ENCODE data around the gene PPP3CA.

The PPP3CA gene

GRCh38 chr4:101050837-101051205 is 296.5 kb downstream of the PPP3CA start:
- DNase-seq (ENCODE audit: low read depth in 2 of 2), result no peak

GRCh38 chr4:101050088-101050836 is 297.1 kb downstream of the PPP3CA start:
- DNase-seq (ENCODE audit: low read depth in 2 of 2), result no peak

DNA sequence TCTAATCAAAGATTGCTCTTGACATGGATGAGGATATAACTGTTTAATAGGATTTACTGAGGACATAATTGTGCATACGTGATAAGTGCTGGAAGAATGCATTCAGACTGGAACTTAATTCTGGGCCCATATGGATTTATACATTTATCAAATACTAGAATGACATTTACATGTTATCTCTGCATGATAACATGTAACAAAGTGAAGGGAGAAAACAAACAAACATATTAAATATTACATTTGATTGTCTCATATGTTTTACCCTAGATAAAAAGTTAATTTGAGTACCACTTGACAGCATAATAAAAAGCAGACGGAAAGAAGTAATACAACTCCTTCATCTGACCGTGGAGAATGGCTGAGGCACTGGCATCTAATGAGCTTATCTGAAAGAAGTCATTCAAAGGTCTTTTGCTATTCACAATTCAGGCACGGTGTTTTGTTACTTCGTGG is 297.8 kb downstream of the PPP3CA start:
- DNase-seq (ENCODE audit: low read depth in 2 of 2), result no peak

- no peak for DNase-seq (ENCODE audit: low read depth in 2 of 2)
These were observed 302.6 kb downstream of the PPP3CA start for GRCh38 chr4:101044766-101045165.

GRCh38 chr4:101042847-101043246 is 304.5 kb downstream of the PPP3CA start:
- DNase-seq (ENCODE audit: low read depth in 2 of 2), result no peak

- no peak for DNase-seq (ENCODE audit: low read depth in 2 of 2)
These were observed 306.6 kb downstream of the PPP3CA start for GRCh38 chr4:101040776-101041175.

- DNase-seq (ENCODE audit: low read depth in 2 of 2), result no peak
These were observed 308.0 kb downstream of the PPP3CA start for GRCh38 chr4:101039367-101039766.

DNA sequence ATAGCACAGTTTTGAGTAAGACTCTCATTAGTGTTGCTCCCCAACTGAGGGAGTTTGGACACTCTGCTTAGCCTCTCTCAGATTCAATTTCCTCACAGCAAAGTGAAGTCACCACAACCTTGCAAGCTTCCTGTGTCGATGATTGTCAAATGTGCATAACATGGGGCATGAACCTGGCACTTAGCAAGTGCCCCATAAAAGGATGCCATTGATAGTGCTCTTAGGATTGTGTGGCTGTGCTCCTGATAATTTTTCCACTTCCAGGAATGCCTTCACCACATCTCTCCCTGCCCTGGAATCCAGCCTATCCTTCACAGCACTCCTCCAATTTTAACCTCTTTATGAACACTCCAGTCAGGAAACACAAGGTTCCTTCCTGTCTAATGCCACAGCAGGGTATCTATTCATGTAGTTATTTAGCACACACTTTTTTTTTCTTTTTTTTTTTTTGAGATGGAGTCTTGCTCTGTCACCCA is 309.4 kb downstream of the PPP3CA start:
- DNase-seq (ENCODE audit: low read depth in 2 of 2), result no peak

DNA sequence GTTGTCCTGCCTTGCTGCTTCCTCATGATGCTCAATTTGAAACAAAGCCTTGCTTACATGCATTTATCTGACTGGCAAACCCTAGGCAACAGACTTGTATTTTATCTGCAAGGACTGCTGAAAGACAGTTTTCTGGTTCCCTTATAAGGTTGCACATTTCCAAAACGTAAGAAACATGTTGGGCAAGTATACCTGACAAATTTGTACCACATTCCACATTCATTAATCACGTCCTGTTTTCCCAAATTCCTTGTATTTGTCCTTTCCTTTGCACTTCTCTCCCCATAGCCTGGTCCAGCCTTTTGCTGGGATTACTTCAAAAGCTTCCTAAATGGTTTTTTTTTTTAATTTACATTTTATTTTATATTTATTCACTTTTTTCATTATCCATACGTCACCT is 310.1 kb downstream of the PPP3CA start:
- no peak for DNase-seq (ENCODE audit: low read depth in 2 of 2)

DNA sequence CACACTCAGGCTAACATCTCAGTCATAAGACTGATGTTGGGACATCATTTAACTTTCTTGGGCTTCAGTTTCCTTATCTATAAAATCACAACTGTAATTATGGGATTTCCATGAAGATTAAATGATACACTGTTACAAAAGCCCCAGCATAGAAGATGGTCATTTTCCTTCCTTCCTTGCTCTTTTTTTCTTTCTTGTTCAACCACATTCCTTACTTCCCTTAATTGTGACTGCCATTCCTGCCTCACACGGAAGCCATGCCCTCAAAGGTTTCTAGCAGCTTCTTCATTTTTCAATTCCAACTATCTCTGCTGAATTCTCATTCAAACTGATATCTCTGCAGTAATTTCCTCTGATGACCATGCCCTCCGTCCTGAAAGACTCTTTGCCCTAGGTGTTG is 311.8 kb downstream of the PPP3CA start:
- DNase-seq (ENCODE audit: low read depth in 2 of 2), result no peak

GRCh38 chr4:101033986-101034385 is 313.3 kb downstream of the PPP3CA start:
- DNase-seq (ENCODE audit: low read depth in 2 of 2), result no peak

DNA sequence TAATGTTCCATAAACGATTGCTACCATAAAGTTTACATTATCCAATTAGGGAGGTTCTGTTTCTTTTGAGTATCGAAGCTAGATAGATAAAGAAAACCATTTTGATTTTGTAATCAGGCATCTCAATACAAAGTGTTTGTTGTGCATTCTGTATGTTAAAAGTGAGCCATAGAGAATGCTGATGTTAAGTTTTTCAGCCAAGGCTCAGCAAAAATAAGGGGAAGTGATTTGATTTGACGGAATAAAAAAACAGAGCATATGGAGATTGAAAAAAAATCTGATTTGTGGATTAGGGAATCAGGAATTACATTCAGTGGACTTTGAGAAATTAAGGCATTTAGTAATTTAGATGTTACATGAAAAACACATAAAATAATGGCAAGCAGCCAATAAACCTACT is 314.8 kb downstream of the PPP3CA start:
- no peak for DNase-seq (ENCODE audit: low read depth in 2 of 2)

GRCh38 chr4:101031971-101032370 is 315.4 kb downstream of the PPP3CA start:
- DNase-seq (ENCODE audit: low read depth in 2 of 2), result no peak

GRCh38 chr4:101028886-101029285 is 318.4 kb downstream of the PPP3CA start:
- no peak for DNase-seq (ENCODE audit: low read depth in 2 of 2)

DNA sequence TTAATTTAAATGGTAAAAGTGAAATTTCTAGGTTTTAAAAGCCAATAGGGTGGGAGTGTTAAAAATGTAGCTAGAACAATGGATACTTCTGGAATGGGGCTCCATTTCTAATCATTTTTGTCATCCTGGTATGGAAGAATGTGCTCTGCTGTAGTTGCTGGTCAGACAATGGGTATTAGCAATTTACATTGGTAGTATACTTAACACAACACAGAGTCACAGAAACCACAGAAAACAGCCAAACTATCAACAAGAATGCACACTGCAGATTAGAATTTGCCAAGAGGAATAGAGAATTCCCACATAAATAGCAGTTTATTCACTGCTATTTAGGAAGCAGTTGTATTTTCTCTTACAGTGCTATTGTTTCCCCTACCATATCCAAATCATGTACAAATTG is 319.6 kb downstream of the PPP3CA start:
- DNase-seq (ENCODE audit: low read depth in 2 of 2), result no peak

DNA sequence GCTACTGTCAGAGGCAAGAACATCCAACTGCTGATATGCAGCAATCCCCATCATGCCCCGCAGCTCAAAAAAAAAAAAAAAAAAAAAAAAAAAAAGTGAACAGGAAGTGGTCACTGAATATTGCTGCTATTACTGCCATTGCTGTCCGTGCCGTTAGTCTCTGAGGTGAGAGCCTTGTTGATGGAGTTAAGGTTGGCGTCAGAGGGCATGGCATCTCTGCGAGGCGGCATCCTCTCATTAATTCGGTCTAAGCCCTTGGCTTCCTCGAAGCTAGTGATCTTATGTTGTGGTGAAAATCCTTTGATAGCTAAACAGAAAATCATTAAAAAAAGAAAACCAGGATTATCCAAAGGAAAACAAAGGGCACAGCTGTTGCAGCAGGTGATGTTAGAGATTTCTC is 321.6 kb downstream of the PPP3CA start:
- DNase-seq (ENCODE audit: low read depth in 2 of 2), result no peak

GRCh38 chr4:101022151-101023024 is 324.9 kb downstream of the PPP3CA start:
- DNase-seq (ENCODE audit: low read depth in 2 of 2), result no peak

DNA sequence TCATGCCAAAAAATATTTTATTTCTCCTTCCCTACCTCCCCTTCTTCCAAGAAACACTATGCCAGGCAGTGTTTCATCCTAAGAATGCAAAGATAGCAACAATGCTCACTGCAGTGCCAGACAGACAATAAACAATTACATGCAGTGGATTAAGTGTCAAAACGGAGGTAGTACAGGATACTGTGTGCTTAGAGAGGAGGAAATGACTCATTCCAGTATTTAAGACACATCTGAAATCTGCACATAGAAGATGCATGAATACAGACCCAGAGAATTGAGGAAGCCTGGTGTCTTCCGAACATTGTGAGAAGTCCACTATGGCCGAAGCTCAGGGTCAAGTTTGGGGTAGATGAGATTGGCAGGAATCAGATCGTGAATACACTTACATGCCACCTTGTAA is 326.4 kb downstream of the PPP3CA start:
- no peak for DNase-seq (ENCODE audit: low read depth in 2 of 2)

- DNase-seq (ENCODE audit: low read depth in 2 of 2), result no peak
These were observed 327.4 kb downstream of the PPP3CA start for GRCh38 chr4:101019941-101020401.

DNA sequence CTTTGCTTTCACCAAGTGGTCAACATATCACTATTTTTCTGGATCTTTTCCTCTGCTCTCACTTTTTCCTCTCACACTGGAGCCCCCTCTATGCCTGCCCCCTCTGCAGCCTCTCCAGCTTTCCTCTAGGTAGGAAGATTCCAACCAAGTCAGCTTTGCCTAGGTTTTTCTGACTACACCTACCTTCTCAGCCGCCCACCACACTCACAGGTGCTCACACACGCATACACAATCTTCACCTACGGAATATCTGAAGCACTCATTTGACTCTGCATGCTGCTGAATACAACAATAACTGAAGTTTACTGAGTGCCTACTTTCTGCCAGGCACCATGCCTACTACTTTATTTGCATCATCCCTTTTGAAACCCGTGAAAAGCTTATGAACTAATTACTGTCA is 328.0 kb downstream of the PPP3CA start:
- DNase-seq (ENCODE audit: low read depth in 2 of 2), result no peak

- no peak for DNase-seq (ENCODE audit: low read depth in 2 of 2)
These were observed 328.5 kb downstream of the PPP3CA start for GRCh38 chr4:101018836-101019235.

GRCh38 chr4:101014417-101014816 is 332.9 kb downstream of the PPP3CA start:
- DNase-seq (ENCODE audit: low read depth in 2 of 2), result no peak

- no peak for DNase-seq (ENCODE audit: low read depth in 2 of 2)
These were observed 336.3 kb downstream of the PPP3CA start for GRCh38 chr4:101010987-101011386.
